Measurements from ENCODE around the gene SLC23A3. TPM values are rescaled to one million over a fixed set of nuclear protein-coding genes. Genes with fewer than 3 reads are reported as not detected.

Gene SLC23A3
- total RNA-seq, 4 donors from 2014 or later: 0.26 to 8.1 (median 1.8) TPM; not detected in 1

DNA sequence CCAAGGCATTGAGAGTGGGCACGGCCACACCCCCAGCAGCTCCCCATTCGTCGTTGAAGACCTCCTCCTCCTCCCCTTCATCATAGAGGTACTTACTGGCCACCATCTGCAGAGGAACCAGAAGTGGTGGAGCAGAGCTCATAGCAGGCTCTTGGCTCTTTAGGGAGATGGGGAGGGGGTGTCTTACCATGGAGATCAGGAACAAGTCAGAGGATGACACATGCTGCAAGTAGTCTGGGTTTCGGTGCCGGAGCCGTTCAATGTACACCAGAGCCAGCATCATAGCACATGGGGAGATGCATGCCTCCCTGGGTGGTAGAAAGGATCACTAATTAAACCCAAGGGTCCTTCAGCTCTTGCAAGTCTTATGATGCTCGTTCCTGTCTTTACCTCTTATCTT lies 5.0 kb upstream of the SLC23A3 start:
- DNase-seq: no peak
- Histone ChIP-seq H3K4me3 (no peak overlapping the region), H3K27ac (no peak overlapping the region), H3K27me3 (no peaks in the 10 kb centered on the region), H3K36me3 (no peaks in the 10 kb centered on the region), H3K4me1 (peaks cover 0 to 7% of the 10 kb centered on the region in 2 donors), H3K9me3 (no peaks in the 10 kb centered on the region)
- TF ChIP-seq, protein P1, sequence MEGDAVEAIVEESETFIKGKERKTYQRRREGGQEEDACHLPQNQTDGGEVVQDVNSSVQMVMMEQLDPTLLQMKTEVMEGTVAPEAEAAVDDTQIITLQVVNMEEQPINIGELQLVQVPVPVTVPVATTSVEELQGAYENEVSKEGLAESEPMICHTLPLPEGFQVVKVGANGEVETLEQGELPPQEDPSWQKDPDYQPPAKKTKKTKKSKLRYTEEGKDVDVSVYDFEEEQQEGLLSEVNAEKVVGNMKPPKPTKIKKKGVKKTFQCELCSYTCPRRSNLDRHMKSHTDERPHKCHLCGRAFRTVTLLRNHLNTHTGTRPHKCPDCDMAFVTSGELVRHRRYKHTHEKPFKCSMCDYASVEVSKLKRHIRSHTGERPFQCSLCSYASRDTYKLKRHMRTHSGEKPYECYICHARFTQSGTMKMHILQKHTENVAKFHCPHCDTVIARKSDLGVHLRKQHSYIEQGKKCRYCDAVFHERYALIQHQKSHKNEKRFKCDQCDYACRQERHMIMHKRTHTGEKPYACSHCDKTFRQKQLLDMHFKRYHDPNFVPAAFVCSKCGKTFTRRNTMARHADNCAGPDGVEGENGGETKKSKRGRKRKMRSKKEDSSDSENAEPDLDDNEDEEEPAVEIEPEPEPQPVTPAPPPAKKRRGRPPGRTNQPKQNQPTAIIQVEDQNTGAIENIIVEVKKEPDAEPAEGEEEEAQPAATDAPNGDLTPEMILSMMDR (IDR thresholded peaks at IDR 0.05): no peak
- intact Hi-C loops (cut with DNase I; ENCODE audit: low total_unique reads): no loop called here

DNA sequence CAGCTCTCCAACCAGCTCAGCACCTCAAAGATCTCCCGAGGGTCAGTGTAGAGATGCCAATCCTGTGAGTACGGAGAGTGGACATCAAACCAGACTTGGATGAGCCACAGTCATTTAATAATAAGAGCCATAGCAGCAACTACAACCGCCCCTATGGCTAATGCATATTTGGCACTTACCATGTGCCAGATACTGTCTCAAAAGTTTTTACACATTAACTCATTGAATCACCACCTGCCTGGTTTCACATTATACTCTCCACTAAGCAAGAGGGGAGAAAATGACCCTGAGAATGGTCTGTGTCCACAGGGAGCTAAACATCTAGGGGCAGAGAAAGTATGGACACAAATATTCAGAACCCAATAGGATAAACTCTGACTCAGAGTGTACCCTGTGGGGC lies 4.3 kb upstream of the SLC23A3 start:
- intact Hi-C loops (cut with DNase I; ENCODE audit: low total_unique reads): no loop called here
- no peaks in the 10 kb centered on the region for H3K36me3 ChIP-seq

DNA sequence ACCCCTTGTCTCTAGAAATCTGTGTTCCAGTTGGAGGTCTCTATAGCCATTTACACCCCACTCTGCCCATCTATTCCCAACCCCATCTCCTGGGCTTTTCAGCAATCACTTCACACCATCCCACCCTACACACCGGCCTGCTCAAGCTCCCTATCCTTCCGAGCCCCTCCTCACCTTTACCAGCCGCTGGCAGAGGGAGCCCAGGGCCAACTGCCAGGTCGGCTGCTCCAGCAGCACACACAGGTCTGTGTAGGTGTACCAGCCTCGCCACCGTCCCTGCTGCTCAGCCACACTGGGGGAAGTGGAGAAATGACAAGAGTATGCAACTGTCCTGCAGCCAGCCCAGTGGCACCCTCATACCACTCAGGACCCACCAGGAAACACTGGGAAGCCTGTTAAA lies 3.3 kb upstream of the SLC23A3 start:
- Histone ChIP-seq H3K4me3 (no peak overlapping the region), H3K36me3 (no peaks in the 10 kb centered on the region), H3K4me1 (no peaks in the 10 kb centered on the region), H3K9me3 (no peaks in the 10 kb centered on the region), H3K27ac (no peak overlapping the region), H3K27me3 (no peaks in the 10 kb centered on the region)
- intact Hi-C loops (cut with DNase I; ENCODE audit: low total_unique reads): no loop called here
- DNase-seq: no peak
- TF ChIP-seq, protein P1 (IDR thresholded peaks at IDR 0.05): no peak
- TF ChIP-seq POLR2A (IDR thresholded peaks at IDR 0.05): no peak

More for the DNA sequence above, 4.3 kb upstream of the SLC23A3 start:
- Histone ChIP-seq H3K4me1 (peaks cover 0 to 5% of the 10 kb centered on the region in 2 donors), H3K4me3 (no peak overlapping the region), H3K27ac (no peak overlapping the region), H3K9me3 (no peaks in the 10 kb centered on the region), H3K27me3 (no peaks in the 10 kb centered on the region)
- TF ChIP-seq, protein P1 (IDR thresholded peaks at IDR 0.05): no peak
- TF ChIP-seq POLR2A (IDR thresholded peaks at IDR 0.05): no peak
- DNase-seq: no peak

DNA sequence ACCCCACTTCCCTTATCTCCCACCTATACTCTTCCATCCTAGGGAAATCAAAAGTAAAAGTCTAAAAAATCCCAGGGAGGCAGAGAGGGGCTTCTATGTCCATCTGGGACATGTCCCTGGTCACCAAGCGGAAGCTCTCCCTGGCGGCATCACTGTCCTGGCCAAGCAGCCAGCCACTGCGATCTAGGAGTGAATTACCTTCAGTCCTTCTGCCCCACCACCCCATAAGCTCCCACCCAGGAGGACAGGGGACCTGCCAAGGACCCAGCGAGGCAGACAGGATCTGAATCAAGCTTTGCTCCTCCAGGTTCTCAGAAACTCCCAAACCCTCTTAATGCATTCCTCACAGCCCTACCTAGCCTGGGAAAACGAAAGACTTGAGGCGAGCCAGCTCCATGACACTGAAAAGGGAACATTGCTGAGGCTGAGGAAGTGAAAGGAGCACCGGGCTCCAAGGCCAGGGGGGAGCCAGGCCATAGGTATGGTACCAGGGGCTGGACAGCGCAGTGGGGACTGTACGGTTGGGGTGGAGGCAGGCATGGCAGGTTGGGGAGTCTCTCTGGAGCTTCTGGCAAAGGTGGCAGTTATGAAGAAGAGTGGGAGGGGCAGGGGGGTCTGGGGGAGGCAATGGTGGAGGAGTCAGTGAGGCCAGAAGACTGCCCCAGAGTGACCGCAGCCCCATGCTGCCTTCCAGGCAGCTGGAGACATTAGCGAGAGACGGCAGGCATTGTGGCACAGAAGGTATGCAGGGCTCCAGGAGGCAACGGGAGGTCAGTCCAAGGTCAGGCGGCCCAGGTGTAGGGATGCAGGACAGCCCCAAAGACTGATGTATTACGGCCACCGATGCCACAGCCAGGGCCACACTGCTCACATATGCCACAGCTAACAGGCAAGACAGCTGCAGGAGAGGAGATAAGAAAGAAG lies 2.7 kb upstream of the SLC23A3 start:
- intact Hi-C loops (cut with DNase I; ENCODE audit: low total_unique reads): no loop called here
- Histone ChIP-seq H3K27ac (peak overlapping the region in 1 of 2 donors; percentile 72), H3K4me3 (no peak overlapping the region), H3K27me3 (no peaks in the 10 kb centered on the region), H3K9me3 (no peaks in the 10 kb centered on the region), H3K4me1 (no peaks in the 10 kb centered on the region), H3K36me3 (no peaks in the 10 kb centered on the region)
- TF ChIP-seq, protein P1 (IDR thresholded peaks at IDR 0.05): no peak
- no peak for TF ChIP-seq POLR2A (IDR thresholded peaks at IDR 0.05)
- no peak for DNase-seq

DNA sequence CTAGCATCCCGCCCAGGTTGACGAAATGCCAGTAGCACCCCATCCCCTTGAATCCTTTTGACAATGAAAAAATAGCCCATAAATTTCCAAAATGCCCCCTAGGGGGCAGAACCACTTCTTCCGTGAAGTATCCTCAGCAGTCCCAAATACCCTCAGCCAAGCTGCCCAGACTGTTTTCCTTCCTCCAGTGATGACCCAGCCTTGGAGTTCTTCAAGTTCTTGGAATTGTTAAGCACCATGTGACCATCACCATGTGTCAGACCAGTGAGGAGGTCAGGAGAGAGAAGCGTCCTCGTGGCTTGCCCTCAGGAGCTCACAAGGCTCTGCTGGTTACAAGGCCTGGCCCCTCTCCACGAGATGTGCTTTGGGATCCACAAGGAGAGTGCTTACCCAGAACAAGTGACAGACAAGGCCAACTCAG lies 1.4 kb upstream of the SLC23A3 start:
- H3K9me3 ChIP-seq: no peaks in the 10 kb centered on the region
- peak overlapping the region; percentile 56 to 72 for H3K27ac ChIP-seq
- no peak for TF ChIP-seq POLR2A (IDR thresholded peaks at IDR 0.05)
- TF ChIP-seq, protein P1 (IDR thresholded peaks at IDR 0.05): peak; percentile 43 to 61 (median 50)
- H3K36me3 ChIP-seq: no peaks in the 10 kb centered on the region
- H3K4me1 ChIP-seq: no peaks in the 10 kb centered on the region
- no peaks in the 10 kb centered on the region for H3K27me3 ChIP-seq
- no peak overlapping the region for H3K4me3 ChIP-seq
- intact Hi-C loops (cut with DNase I; ENCODE audit: low total_unique reads): no loop called here
- DNase-seq: peak; percentile 46 to 62

All from uterus (tissue), 4 donors.